K562 (cell line): ENCODE measurements around the gene EEF2. TPM values are rescaled to one million over a fixed set of nuclear protein-coding genes. Genes with fewer than 3 reads are reported as not detected.
A peak's percentile ranks its signal among the peaks of the same experiment; 100 is the strongest.

Source experiments
- BMI1 ChIP-seq: fragments of 150-350 bp; IDR thresholded peaks from 2 replicates; pipeline ENCODE4 v1.6.1; 2014; ENCODE audit warnings: low read length
- CBX1 ChIP-seq: sonication (generic); IDR thresholded peaks from 2 replicates; pipeline ENCODE4 v1.6.1; 2016; ENCODE audit warnings: antibody characterized with exemption, low read depth, mild to moderate bottlenecking
- CBX3 ChIP-seq, 2 experiments: IDR thresholded peaks; 1 replicate in 1 of 2; 2 replicates in 1 of 2; pipeline ENCODE4 v1.6.1; 2012; ENCODE audit warnings: inconsistent platforms in 2 of 2, low read length in 2 of 2, borderline replicate concordance in 1 of 2, control low read depth in 1 of 2
- CHD4 ChIP-seq: fragments of 200-600 bp; sonication (generic); IDR thresholded peaks from 3 replicates; pipeline ENCODE4 v1.6.1; 2012; ENCODE audit warnings: low read depth, mild to moderate bottlenecking, mixed read lengths, low read length, inconsistent platforms; ENCODE audit not compliant: insufficient read depth, insufficient replicate concordance, poor library complexity, severe bottlenecking
- KLF10 ChIP-seq: fragments of 250-450 bp; sonication (Bioruptor Pico); IDR thresholded peaks from 2 replicates; pipeline ENCODE4 v1.6.1; 2021; ENCODE audit warnings: matching md5 sums
- MAZ ChIP-seq, 2 experiments: fragments of 450-650 bp in 1 of 2; sonication (generic) in 1 of 2; formaldehyde crosslinking; IDR thresholded peaks in 1 of 2; conservative IDR thresholded peaks in 1 of 2; 2 replicates each; pipeline versions ENCODE4 v1.4.0 to v1.5.0; 2020; ENCODE audit warnings: mild to moderate bottlenecking in 1 of 2, missing genetic modification reagents in 1 of 2
- MECOM ChIP-seq: fragments of 250-450 bp; sonication (Bioruptor Pico); IDR thresholded peaks from 2 replicates; pipeline ENCODE4 v1.8.0; 2022; ENCODE audit warnings: inconsistent platforms
- PML ChIP-seq: IDR thresholded peaks from 2 replicates; pipeline ENCODE4 v1.6.1; 2012; ENCODE audit warnings: low read length, inconsistent platforms
- SRSF1 ChIP-seq: fragments of 200-400 bp; formaldehyde crosslinking; IDR thresholded peaks from 2 replicates; pipeline ENCODE4 v1.6.1; 2017; ENCODE audit warnings: mild to moderate bottlenecking, low read depth, low read length, moderate library complexity
- SUPT5H ChIP-seq: fragments of 450-650 bp; IDR thresholded peaks from 2 replicates; pipeline ENCODE4 v1.6.1; 2016
- U2AF2 ChIP-seq: fragments of 200-400 bp; formaldehyde crosslinking; optimal IDR thresholded peaks from 2 replicates; pipeline ENCODE3; 2017; ENCODE audit warnings: low read depth, mild to moderate bottlenecking, low read length
- ZBTB1 ChIP-seq: sonication (generic); formaldehyde crosslinking; IDR thresholded peaks from 2 replicates; pipeline ENCODE4 v1.8.1; 2023; ENCODE audit warnings: missing genetic modification reagents, low read depth, mild to moderate bottlenecking, borderline replicate concordance
- ZNF239 ChIP-seq: fragments of 250-450 bp; sonication (Bioruptor Pico); IDR thresholded peaks from 2 replicates; pipeline ENCODE4 v1.4.0; 2020; ENCODE audit warnings: mild to moderate bottlenecking
- polyA plus RNA-seq, 8 experiments: library from polyadenylated mRNA; depleted of rRNA in 4 of 8; stranded (reverse) in 5 of 8; unstranded in 3 of 8; fragments of >200 nt; fragmentation: Nextera tagmentation in 2 of 8; fragmentation: Illumina TruSeq in 1 of 8; extraction: Ambion mirVana in 2 of 8; extraction: Trizol in 1 of 8; gene quantifications; 2 replicates each; pipeline versions ENCODE4 v1.2.1 to v1.2.3, GENCODE V29; 2011 to 2014; ENCODE audit warnings: inconsistent platforms in 1 of 8, missing spikeins in 1 of 8
- total RNA-seq, 7 experiments: library from RNA; depleted of rRNA in 6 of 7; stranded (reverse); fragments of >200 nt in 6 of 7; fragmentation: Illumina TruSeq in 2 of 7; extraction: Trizol in 2 of 7; gene quantifications; 2 replicates each; pipeline versions ENCODE4 v1.2.1 to v1.2.3, GENCODE V29; 2011 to 2021; ENCODE audit warnings: low replicate concordance in 1 of 7
- TF ChIP-seq, protein P1 (sequence below): fragments of 450-650 bp; formaldehyde crosslinking; IDR thresholded peaks from 2 replicates; pipeline ENCODE4 v1.4.0; 2022; ENCODE audit warnings: mild to moderate bottlenecking, moderate library complexity
- TF ChIP-seq, protein P2 (sequence below): sonication (generic); formaldehyde crosslinking; IDR thresholded peaks from 2 replicates; pipeline ENCODE4 v1.8.0; 2023; ENCODE audit warnings: mild to moderate bottlenecking, missing genetic modification reagents
- TF ChIP-seq, protein P3 (sequence below): fragments of 450-650 bp; IDR thresholded peaks from one replicate; pipeline ENCODE4 v1.6.1; 2018; ENCODE audit warnings: mild to moderate bottlenecking, moderate library complexity; ENCODE audit not compliant: partially characterized antibody

EEF2 gene
- total and polyA plus RNA-seq, 9 of the 15 experiments (the other 6 are each of a cell fraction or from before 2014, with no cell fraction given), result 372 to 3,003 (median 1,453) TPM

DNA sequence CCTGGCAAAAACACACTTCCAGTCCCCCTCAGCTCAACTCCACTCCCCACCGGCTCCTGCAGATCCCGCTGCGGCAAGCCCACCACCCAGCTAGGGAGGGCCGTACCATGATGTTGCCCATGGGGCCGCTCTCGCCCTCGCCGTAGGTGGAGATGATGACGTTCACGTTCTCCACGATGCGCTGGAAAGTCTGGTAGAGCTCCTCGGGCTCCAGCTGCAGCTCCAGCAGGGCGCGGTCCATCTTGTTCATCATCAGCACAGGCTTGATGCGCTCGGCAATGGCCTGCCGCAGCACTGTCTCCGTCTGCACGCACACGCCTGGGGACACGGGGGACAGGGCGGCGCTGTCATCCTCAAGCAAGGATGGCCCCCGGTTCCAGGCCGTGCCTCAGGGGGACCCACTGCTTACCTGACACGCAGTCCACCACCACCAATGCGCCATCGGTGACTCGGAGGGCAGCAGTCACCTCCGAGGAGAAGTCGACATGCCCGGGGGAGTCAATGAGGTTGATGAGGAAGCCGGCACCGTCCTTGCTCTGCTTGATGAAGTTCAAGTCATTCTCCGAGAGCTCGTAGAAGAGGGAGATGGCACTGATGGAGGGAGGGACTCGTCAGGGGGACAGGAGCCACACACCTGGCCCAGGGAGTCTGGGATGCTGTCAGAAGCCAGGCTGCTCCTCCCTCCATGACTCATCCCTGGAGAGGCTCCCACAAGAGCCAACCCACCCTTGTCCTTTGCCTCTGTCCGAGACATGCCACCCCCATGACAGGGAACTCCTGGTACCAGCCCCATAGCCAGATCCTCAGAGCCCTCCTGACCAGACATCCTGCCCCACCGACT lies 2.3 kb downstream of the EEF2 start (continued):
- no peak for TF ChIP-seq CHD4
- TF ChIP-seq, protein P1, sequence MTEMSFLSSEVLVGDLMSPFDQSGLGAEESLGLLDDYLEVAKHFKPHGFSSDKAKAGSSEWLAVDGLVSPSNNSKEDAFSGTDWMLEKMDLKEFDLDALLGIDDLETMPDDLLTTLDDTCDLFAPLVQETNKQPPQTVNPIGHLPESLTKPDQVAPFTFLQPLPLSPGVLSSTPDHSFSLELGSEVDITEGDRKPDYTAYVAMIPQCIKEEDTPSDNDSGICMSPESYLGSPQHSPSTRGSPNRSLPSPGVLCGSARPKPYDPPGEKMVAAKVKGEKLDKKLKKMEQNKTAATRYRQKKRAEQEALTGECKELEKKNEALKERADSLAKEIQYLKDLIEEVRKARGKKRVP (CRISPR knock-in tag), result no peak
- TF ChIP-seq, protein P2, sequence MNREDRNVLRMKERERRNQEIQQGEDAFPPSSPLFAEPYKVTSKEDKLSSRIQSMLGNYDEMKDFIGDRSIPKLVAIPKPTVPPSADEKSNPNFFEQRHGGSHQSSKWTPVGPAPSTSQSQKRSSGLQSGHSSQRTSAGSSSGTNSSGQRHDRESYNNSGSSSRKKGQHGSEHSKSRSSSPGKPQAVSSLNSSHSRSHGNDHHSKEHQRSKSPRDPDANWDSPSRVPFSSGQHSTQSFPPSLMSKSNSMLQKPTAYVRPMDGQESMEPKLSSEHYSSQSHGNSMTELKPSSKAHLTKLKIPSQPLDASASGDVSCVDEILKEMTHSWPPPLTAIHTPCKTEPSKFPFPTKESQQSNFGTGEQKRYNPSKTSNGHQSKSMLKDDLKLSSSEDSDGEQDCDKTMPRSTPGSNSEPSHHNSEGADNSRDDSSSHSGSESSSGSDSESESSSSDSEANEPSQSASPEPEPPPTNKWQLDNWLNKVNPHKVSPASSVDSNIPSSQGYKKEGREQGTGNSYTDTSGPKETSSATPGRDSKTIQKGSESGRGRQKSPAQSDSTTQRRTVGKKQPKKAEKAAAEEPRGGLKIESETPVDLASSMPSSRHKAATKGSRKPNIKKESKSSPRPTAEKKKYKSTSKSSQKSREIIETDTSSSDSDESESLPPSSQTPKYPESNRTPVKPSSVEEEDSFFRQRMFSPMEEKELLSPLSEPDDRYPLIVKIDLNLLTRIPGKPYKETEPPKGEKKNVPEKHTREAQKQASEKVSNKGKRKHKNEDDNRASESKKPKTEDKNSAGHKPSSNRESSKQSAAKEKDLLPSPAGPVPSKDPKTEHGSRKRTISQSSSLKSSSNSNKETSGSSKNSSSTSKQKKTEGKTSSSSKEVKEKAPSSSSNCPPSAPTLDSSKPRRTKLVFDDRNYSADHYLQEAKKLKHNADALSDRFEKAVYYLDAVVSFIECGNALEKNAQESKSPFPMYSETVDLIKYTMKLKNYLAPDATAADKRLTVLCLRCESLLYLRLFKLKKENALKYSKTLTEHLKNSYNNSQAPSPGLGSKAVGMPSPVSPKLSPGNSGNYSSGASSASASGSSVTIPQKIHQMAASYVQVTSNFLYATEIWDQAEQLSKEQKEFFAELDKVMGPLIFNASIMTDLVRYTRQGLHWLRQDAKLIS (CRISPR knock-in tag), result no peak; the same call in 1 of the 2 replicates
- TF ChIP-seq KLF10 (CRISPR knock-in tag), result no peak
- 0 out of 2 replicates have a peak, but pooled peaks have one; percentile 26 for TF ChIP-seq ZBTB1 (CRISPR knock-in tag)
- TF ChIP-seq SUPT5H, result peak; percentile 43
- TF ChIP-seq PML, result peak; percentile 12; the same call in 1 of the 2 replicates
- no peak for TF ChIP-seq MAZ (CRISPR knock-in tag; conservative IDR thresholded peaks at IDR 0.05 in 1 of 2, IDR thresholded peaks at IDR 0.05 in 1 of 2)
- no peak for TF ChIP-seq BMI1
- TF ChIP-seq SRSF1, result peak; percentile 31; the same call in 1 of the 2 replicates
- TF ChIP-seq, protein P3, sequence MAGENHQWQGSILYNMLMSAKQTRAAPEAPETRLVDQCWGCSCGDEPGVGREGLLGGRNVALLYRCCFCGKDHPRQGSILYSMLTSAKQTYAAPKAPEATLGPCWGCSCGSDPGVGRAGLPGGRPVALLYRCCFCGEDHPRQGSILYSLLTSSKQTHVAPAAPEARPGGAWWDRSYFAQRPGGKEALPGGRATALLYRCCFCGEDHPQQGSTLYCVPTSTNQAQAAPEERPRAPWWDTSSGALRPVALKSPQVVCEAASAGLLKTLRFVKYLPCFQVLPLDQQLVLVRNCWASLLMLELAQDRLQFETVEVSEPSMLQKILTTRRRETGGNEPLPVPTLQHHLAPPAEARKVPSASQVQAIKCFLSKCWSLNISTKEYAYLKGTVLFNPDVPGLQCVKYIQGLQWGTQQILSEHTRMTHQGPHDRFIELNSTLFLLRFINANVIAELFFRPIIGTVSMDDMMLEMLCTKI, result no peak
- no peak for TF ChIP-seq ZNF239 (CRISPR knock-in tag)
- TF ChIP-seq CBX1, result no peak
- no peak for TF ChIP-seq MECOM (CRISPR knock-in tag)
- no peak for TF ChIP-seq U2AF2
- TF ChIP-seq CBX3 (IDR thresholded peaks at IDR 0.05; ENCODE audit: borderline replicate concordance in 1 of 2, low read length in 2 of 2), result no peak
